ENCODE measurements around the gene VAV3. TPM values are rescaled to one million over a fixed set of nuclear protein-coding genes. Genes with fewer than 3 reads are reported as not detected.

VAV3 gene
- total and polyA plus RNA-seq, 10 of the 15 experiments (the other 5 are each of a cell fraction or from before 2014, with no cell fraction given): 0.84 to 5.5 (median 3.4) TPM

GRCh38 chr1:107935396-107936064 is 29.4 kb downstream of the VAV3 start (continued):
- TF ChIP-seq, protein P1, sequence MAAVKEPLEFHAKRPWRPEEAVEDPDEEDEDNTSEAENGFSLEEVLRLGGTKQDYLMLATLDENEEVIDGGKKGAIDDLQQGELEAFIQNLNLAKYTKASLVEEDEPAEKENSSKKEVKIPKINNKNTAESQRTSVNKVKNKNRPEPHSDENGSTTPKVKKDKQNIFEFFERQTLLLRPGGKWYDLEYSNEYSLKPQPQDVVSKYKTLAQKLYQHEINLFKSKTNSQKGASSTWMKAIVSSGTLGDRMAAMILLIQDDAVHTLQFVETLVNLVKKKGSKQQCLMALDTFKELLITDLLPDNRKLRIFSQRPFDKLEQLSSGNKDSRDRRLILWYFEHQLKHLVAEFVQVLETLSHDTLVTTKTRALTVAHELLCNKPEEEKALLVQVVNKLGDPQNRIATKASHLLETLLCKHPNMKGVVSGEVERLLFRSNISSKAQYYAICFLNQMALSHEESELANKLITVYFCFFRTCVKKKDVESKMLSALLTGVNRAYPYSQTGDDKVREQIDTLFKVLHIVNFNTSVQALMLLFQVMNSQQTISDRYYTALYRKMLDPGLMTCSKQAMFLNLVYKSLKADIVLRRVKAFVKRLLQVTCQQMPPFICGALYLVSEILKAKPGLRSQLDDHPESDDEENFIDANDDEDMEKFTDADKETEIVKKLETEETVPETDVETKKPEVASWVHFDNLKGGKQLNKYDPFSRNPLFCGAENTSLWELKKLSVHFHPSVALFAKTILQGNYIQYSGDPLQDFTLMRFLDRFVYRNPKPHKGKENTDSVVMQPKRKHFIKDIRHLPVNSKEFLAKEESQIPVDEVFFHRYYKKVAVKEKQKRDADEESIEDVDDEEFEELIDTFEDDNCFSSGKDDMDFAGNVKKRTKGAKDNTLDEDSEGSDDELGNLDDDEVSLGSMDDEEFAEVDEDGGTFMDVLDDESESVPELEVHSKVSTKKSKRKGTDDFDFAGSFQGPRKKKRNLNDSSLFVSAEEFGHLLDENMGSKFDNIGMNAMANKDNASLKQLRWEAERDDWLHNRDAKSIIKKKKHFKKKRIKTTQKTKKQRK (IDR thresholded peaks at IDR 0.05; ENCODE audit: low read depth, low read length): no peak
- TF ChIP-seq SMAD5 (IDR thresholded peaks at IDR 0.05; ENCODE audit: low read depth) (no peak), E2F8 (IDR thresholded peaks at IDR 0.05; ENCODE audit: low read depth, partially characterized antibody) (no peak), SMC3 (IDR thresholded peaks at IDR 0.05; ENCODE audit: borderline replicate concordance, low read length) (no peak), NFYA (IDR thresholded peaks at IDR 0.05; ENCODE audit: borderline replicate concordance, low read depth, low read length) (no peak), ZNF592 (IDR thresholded peaks at IDR 0.05) (no peak), ZNF24 (IDR thresholded peaks at IDR 0.05) (peak; percentile 95), MTA3 (IDR thresholded peaks at IDR 0.05; ENCODE audit: borderline replicate concordance, low read length) (peak; percentile 97), SREBF1 (IDR thresholded peaks at IDR 0.05; ENCODE audit: low read length) (no peak), BRCA1 (IDR thresholded peaks at IDR 0.05; ENCODE audit: low read depth, low read length) (no peak), HDAC2 (IDR thresholded peaks at IDR 0.05) (no peak), KLF5 (IDR thresholded peaks at IDR 0.05; ENCODE audit: partially characterized antibody) (no peak), RFX5 (IDR thresholded peaks at IDR 0.05; ENCODE audit: low read depth, low read length) (no peak), SUZ12 (IDR thresholded peaks at IDR 0.05; ENCODE audit: unreplicated experiment) (no peak), CBFB (IDR thresholded peaks at IDR 0.05; ENCODE audit: low read depth) (peak; percentile 80), FOS (IDR thresholded peaks at IDR 0.05; ENCODE audit: borderline replicate concordance, extremely low read depth, insufficient read length) (no peak), RAD51 (IDR thresholded peaks at IDR 0.05) (no peak)
- TF ChIP-seq, protein P2, sequence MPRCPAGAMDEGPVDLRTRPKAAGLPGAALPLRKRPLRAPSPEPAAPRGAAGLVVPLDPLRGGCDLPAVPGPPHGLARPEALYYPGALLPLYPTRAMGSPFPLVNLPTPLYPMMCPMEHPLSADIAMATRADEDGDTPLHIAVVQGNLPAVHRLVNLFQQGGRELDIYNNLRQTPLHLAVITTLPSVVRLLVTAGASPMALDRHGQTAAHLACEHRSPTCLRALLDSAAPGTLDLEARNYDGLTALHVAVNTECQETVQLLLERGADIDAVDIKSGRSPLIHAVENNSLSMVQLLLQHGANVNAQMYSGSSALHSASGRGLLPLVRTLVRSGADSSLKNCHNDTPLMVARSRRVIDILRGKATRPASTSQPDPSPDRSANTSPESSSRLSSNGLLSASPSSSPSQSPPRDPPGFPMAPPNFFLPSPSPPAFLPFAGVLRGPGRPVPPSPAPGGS (IDR thresholded peaks at IDR 0.05; ENCODE audit: borderline replicate concordance, insufficient read depth, low read depth, low read length, poor library complexity, severe bottlenecking): peak; percentile 95

All from GM12878 (cell line).